ENCODE results near the gene DOK5.

Gene DOK5

GRCh38 chr20:54620611-54621010, 145.2 kb downstream of the DOK5 start:
- no peak for DNase-seq

DNA sequence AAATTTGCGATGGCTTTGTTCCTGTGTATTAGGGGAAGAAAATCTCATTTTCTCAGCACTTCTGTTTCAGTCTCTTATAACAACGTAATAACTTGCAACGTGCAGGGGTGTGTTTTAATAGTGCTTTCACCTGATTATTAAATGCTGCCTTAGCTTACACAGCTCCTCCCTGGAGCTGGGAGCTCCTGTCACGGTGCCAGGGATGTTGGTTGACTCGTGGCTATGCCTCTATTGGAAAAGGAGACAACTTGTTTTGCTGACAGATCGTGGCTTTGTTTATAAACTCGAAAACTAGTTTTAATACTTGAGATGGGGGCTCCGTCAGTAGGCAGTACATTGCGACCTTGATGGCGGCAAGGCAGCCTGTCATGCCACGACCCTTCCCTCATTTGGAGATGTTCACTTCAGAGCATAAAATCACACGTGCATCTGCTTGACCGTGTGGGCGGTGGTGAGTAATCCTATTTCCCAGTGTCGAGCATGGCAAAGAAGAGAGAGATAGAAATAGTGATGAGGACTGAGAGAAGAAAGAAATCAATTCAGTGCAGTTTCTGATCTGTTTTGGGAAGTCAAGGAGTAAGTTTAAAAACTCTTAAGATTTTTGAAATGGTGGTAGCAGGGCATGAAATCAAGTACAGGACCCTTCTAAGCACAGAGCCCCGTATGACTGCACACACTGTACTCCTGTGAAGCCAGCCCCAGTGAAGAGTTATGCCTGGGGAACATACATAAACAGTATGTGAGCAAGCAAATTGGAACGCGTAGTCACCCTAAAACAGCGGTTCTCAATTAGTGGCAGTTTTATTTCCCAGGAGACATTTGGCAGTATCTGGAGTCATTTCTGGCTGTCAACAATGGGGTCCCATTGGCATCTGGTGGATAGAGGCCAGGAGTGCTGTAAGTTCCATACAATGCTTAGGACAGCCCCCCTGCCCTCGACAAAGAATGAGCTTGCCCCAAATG, 147.2 kb downstream of the DOK5 start:
- DNase-seq = no peak

DNA sequence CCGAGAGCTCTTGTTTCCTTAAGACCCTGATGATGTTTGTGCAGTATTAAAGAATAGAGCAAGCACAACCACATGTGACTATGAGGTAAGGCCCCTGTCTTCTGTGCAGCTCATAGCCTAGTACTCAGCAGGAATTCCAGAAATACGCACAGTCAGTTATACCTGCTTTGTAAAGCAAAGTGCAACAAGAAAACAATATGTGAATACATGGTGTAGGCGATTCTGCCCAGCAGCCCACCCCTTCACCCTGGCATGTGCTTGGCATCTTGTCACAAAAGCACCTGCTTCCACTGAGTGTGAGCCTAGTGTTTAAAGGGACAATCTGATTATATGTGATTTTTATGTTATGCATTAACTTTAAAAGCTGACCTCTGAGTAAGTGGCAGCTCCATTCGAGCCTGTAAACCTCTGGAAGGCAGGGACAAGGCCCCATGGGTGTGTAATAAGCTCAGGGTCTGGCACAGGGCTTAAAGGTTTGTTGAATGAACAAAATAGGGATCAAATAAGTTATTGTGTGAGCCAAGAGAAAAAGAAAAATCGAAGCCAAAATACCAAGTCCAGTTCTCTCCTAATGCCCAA, 148.7 kb downstream of the DOK5 start:
- no peak for DNase-seq

- DNase-seq = no peak
These were observed 149.5 kb downstream of the DOK5 start for GRCh38 chr20:54624706-54625390.

DNA sequence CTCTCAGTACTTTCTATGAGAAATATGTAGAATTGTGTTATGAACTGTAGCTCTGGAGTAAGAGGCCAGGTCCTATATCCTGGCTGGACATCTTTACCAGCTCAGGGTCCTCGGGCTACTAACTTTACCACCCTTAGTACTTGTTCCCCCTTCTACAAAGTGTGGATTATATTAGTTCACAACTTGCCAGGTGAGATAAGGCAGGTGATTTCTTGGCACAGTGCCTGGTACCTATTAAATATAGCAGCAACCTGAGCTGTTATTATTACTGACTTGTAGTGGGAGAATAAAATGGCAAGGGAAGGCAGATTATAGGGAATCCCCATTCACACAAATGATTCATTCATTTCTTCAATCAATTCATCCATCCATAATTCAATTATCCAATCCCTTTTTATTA, 150.1 kb downstream of the DOK5 start:
- DNase-seq = no peak

DNA sequence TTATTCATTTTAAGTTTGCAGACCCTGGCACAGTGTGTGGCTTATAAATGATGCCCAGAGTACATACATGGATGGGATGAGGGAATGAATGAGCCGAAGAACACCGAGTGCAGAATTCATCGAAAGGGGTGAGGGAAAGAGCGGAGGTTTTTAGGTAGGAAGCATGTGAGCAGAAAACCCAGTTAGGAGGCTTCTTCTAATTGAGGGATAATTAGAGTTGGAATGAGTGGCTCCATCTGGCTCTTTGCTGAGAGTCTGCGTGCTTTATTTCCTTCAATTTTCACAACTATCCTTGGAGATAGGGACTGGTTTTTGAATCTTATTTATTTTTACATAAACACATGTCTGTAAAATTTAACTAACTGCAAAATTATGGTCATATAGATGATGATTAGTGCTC, 150.7 kb downstream of the DOK5 start:
- no peak for DNase-seq

DNA sequence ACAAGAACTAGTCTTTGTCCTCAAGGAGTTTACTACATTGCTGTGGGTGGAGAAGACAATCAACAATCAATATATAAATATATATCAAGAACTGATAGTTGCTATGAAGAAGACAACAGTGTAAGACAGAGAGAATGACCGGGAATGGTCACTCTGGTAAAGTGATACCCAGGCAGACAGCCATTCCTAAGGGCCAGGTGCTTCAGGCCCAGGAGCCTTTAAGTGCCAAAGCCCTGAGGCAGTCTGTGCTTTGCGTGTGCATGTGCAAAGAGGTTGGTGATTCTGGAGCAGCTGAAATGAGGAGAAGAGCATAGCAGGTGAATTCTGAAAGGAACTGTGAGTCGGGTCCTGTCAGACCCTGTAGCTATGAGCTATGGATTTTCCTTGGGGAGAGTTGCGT, 154.2 kb downstream of the DOK5 start:
- DNase-seq = no peak

- DNase-seq = no peak
These were observed 155.2 kb downstream of the DOK5 start for GRCh38 chr20:54630582-54630981.

GRCh38 chr20:54631059-54631458, 155.7 kb downstream of the DOK5 start:
- DNase-seq = no peak

DNA sequence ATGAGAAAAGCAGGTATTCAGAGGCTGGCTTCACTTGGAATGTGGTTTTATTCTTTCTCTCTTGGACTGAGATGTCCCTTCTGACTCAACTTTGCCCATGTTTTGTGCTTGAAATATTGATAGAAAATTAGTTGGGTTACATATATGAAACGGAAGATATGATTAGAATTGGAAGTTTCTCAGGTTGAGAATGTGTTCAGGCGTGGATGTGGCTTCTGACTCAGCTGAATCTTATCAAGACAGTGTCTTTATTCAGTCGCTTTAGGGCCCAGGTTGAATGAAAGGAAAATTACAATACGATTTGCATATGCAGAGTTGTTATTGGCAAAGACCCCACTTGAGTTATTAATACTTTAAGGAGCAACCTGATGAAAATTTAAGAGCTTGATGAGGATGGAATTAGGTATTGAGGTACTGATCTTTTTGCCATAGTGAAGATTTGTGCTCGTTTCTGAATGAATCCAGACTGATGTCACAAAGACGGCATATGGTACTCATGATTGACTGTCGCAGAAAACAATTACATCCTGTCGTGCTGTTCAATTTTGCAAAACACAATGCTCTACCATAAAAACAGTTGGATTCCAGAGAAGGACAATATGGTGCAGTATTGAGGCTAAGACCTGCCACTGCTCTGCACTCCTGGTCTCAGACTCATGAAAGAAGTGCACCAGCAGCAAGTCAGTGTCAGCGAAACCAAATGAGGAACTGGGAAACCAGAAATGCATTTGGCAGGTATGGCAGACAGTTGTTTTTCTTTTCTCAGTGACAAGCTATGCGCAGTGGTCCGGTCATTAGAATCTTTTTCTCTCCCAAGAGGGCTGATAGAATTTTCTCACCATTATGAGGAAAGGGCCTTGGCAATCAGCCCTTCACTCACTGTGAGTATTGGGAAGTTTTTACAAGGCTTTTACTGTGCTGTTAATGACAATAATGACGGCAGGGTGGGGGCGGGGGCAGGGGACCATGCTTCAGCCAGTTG, 158.3 kb downstream of the DOK5 start:
- no peak for DNase-seq

DNA sequence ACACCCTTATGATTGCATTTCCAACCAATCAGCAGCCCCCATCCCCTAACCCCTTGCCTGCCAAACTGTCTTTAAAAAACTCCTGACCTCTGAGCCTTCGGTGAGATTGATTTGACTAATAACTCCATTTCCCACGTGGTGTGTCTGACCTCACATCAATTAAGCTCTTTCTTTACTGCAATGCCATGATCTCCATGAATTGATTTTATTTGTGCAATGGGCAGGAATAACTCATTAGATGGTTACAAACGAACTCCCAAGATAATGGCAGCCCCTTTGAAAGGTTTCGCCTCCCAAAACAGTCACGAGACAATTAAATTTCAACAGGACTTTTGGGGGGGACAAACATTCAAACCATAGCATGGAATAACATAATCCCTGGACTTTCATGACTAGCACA, 161.2 kb downstream of the DOK5 start:
- DNase-seq = no peak

DNA sequence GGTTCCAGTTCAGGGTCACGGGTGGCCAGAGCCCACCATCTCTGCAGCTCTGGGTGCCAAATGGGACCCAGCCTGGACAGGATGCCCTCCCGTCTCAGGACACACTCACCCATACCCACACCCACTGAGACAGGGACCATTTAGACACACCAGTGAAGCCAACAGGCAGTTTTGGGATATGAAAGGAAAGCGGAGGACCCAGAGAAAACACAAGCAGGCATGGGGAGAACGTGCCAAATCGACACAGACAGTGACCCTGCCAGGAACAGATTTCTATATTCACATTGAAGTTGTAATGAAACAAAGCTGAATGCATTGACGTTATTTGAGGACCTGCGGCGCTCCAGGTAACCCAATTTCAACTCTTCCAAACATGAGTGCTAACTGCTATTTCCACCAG, 164.5 kb downstream of the DOK5 start:
- DNase-seq = no peak

- no peak for DNase-seq
These were observed 165.4 kb downstream of the DOK5 start for GRCh38 chr20:54640800-54641199.

DNA sequence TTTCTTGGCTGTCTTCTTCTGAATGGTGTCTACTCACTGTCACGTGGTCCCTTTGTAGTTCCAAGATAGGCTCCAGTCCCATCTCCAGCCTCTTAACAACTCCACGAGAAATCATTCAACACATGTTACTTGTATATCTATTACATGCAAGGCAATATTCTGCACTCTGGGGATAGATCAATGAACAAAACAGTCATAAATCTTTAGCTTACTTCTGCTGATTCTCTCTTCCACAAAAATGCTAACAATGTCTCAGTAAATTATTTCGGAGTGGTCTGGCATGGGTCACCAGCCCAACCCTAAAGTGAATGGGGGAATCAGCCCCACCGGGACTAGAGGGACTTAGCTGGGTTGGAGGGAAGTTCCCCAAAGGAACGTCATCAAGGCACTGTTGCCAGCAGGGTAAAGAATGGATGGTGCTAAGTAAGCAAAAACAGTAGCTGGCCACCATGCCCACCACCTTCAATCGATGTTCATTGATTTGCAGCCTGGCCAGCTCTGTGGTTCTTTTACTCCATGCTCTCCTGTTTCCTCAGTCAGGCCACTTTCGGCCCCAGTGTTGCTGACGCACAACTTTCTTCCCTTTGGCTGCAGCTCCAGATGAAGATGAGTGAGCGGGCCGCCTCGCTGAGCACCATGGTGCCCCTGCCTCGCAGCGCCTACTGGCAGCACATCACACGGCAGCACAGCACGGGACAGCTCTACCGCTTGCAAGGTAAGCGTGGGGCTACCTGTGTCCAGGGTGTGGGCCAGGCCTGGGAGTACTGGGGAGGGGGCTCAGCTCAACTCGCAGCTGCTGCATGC, 167.7 kb downstream of the DOK5 start:
- no peak for DNase-seq

GRCh38 chr20:54643761-54644160, 168.4 kb downstream of the DOK5 start:
- DNase-seq = no peak

GRCh38 chr20:54645445-54646155, 170.2 kb downstream of the DOK5 start:
- DNase-seq = no peak

GRCh38 chr20:54646156-54646517, 170.7 kb downstream of the DOK5 start:
- DNase-seq = no peak

GRCh38 chr20:54648421-54649142, 173.2 kb downstream of the DOK5 start:
- DNase-seq = no peak

GRCh38 chr20:54649511-54649962, 174.1 kb downstream of the DOK5 start:
- peak; percentile 62 for DNase-seq

DNA sequence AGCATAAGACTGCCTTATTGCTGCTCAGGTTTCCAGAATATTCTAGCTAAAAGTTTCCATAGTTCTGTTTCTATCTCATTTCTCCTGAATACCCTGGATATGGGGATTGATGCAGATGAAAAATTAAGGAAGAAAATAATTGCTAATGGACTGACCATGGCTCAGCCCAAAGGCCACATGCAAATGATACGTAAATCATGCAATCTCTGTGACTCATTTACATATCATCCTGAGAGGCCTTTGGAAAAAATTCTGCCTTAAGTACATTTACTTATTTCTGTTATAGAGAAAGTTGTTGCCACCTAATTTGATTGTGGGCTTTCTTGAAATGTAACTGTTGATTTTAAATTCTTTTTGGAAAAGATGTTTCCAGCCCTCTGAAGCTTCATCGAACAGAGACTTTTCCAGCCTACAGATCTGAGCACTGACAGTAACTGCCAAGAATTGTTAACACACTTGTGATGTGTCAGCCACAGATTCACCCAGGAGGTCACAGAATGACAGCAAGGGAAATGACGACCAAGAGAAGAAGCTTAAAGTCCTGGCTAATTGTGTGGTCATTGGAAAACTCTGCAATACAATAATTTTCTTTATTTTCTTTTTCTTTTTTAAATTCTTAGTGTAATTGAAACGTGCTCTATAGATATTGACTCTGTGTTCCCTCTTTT, 174.8 kb downstream of the DOK5 start:
- DNase-seq = no peak
